Brain pericyte (primary cell): Measurements from ENCODE around the gene GABBR2.

Source experiments
- DNase-seq: peaks from one replicate; pipeline ENCODE4 v3.0.0-alpha.2; 2012; ENCODE audit warnings: low read depth, low spot score

The GABBR2 gene

GRCh38 chr9:98260635-98261034 lies 448.1 kb downstream of the GABBR2 start:
- DNase-seq = no peak

- DNase-seq = no peak
These were observed 448.9 kb downstream of the GABBR2 start for GRCh38 chr9:98259791-98260190.

DNA sequence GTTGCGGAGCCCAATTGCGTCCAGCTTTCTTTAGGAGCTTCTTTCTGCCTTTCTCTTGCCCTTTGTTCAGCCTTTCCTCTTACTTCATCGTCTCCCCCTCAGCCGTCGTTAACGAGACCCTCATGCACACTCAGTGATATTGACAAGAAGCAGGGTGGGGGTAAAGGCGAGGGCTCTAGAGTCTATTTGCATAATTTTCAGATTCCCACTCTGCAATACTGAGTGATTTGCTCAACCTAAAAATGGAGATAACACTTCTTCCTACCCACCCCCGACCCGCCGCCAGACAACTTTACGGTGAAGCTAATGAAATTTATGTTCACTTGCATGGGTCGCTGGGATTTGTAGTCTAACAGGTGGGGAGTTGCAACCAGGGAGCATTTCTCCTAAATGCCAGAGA lies 452.0 kb downstream of the GABBR2 start:
- DNase-seq = no peak

DNA sequence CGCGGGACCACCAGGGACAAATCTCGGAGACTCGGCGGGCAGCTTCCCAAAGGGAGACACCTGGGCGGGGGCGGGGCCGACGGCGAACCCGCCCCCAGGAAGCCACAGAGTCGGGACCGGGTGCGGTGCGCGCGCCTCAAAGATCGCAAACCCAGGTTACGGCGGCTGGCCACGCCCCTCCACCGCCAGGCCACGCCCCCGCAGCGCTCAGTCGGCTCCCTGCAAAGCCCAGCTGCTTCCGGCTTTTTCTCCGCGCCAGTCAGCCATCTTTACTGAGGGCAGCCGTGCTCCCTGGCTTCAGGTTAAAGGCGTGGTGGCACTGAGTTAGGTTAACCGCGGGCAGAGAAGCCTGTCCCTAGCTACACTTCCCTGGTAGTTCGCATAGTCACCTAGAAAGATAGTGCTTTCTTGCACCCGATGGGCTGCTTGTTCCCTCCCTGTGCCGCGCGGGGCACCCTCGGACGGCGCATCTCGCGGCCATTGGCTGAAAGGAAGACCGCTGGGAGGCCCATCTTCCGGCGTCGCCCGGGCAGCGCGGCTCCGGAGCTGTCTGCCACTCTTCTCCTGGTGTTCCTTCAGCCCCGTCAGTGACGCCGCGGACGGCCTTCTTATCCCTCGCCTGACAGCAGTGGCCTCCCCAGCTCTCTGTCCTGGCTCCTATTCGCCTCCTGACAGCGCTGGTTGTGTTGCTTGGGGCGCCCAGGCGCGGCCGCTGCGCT lies 453.0 kb downstream of the GABBR2 start, which contains the start of gene TBC1D2:
Gene TBC1D2 (minus strand): TSS at position 72 of the 719 bp plus-strand sequence. CDS start 108 bp downstream, outside the sequence.
- peak; percentile 83 for DNase-seq

GRCh38 chr9:98255061-98255577 lies 453.6 kb downstream of the GABBR2 start:
- no peak for DNase-seq

DNA sequence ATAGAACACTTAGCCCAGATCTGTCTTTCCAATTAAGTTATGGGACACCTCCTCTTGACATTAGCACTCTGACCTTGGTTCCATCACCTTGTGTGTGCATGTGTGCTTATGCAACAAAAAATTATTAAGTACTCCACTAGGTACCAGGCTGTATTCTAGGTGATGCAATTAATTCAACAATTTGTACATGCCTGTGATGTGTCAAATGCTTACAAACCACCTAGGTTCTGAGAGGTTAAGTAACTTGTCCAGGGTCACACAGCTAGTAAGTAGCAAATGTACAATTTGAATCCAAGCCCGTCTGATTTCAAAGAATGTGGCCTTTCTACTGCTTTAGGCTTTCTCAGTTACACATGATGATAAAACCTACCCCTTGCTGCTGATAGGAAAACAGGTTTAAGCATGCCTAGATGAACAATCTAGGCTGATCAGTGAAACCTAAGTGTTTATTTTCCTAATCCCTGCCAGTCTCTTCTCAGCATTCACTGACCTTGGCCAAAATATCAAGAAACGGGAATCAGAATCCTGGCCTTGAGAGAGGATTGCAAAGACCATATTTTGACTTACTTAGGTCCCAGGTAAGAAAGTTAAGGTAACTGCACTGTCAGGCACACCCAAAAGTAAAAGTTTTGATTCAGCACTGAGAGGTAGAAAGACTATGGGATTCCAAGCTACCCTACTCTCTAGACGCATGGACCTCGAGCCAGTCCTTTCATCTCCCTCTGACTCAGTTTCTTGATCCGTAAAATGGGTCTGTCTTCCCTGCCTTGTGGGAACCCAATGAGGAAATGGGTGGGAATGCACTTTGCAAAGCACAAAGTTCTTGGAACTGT lies 454.3 kb downstream of the GABBR2 start:
- DNase-seq = no peak

DNA sequence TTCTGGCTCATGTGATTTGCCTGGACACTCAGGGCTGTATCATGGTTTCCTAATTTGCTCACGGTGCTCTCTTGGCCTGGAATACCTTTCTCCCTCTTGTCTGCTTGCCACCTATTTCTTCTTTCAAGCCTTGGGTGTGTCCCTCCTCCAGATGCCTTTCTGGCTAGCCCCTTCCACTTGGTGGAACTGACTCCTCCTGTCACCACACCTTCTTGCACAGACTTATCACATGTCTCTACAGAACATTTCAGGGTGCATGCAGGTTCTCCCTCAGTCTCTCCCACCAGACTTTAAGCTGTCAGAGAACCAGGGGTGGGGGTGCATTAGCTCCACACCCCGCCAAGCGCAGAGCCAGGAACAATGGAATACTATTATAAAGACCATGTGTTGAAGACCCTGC lies 455.2 kb downstream of the GABBR2 start:
- no peak for DNase-seq

DNA sequence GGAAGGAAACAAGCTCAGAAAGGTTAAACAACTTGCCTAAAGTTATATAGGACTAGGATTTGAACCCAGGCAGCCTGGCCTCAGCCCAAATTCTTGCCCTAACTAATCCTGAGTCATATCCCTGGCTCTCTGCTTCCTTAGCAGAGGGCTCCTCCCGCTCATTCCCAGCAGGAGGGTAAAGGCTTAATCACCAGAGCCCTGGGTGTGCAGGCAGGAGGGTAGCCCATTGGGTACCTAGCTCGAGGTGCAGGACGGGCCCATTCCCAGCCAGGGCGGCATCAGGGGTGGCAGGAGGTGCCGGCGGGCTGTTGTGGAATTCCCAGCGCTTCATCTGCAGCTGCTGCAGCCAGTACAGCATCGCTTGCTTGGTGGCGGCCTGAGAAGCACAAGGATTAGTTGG lies 457.2 kb downstream of the GABBR2 start:
- no peak for DNase-seq

GRCh38 chr9:98249771-98250170 lies 459.0 kb downstream of the GABBR2 start:
- DNase-seq = no peak

DNA sequence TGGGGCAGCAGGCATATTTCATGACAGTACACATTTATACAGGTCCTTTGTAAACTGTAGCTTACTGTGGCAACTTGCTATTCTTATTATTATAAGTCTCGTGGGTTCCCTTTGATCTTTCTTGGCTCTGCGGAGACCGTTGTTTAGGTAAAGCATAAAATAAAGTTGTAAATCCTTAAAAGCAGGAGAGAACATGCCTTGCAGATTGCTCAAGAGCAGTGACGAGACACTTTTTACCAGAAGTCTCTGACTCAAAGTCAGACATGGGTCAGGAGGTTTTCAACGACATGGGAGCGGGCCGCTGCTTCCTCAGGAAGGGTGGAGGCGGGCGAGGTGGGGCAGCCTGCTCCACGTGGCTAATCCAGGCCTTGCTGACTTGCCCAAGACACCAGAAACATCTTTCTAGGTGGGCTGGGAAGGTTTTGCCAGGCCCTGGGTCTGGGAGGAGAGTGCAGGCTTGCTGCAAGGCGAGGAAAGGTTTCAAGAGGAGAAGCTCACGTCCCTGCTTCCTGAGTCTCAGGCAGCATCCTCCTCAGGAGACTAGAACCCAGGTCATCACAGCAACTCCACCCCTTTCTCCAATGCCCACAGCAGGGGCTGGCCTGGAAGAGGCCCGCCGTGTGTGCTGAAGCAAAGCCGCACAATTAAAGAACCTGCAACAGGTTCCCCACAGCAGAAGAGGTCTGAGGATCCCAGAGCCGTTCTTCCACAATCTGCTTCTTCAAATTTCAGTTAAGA lies 459.8 kb downstream of the GABBR2 start:
- DNase-seq = no peak

- DNase-seq = no peak
These were observed 460.7 kb downstream of the GABBR2 start for GRCh38 chr9:98247831-98248657.

- DNase-seq = no peak
These were observed 466.3 kb downstream of the GABBR2 start for GRCh38 chr9:98242426-98242825.

DNA sequence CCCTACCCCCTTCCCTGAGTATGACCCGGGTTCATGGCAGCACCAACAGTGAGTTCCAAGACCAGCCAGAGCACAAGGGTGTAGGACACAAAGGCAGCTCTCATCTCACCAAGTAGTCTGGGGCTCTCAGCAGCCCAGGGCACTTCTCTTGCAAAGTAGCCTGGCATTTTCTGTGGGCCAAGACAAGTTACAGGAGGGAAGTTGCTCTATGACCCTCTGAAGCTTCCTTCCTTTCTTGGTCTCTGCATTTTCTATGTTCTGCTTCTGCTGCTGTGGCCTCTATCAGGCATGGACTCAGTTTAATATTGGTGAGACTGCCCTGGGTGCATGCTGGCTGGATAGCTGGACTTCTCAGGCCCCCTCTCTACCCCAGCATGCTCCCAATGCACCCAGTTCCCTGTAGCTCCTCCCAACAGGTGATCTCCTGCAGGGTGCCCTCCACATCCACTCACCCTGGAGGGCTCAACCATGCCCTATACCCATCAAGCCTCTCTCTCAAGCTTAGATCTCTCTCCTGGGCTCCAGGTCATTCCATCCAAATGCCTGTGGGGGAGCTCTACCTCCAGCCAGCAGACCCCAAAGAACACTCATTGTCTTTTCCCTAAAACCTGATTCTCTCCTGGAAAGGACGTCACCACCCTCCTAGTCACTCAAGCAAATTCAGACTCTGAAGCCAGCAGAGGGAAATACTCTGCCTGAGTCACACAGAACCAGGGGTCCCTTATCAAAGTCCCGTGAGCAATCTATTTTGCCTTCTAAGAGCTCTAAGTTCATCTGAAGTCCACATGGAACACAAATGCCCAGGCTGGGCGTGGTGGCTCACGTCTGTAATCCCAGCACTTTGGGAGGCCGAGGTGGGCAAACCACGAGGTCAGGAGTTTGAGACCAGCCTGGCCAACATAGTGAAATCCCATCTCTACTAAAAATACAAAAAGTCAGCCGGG lies 467.1 kb downstream of the GABBR2 start:
- no peak for DNase-seq

DNA sequence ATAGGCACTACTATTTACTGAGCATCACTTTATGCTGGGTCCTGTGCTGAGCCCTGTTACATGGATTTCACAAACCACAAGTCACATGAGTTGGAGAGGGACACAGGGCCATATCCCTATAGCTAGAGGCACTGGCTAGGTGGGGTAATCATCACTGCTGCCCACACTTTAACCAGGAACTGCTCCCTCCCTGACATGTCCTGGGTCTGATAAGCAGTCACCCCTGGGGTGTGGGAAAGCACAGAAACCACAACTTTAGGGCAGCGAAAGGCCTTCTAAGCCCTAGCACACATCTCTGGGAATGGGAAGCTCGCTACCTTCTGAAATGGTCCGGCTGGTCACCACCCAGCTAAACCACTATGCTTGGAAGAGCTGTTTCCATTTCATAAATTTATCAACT lies 468.3 kb downstream of the GABBR2 start:
- no peak for DNase-seq
